ENCODE data around the gene PPP2R5A. TPM values are rescaled to one million over a fixed set of nuclear protein-coding genes. Genes with fewer than 3 reads are reported as not detected.
"Not testable (repeated sequence)": the region's sequence is repeated elsewhere in the genome, so short reads cannot be mapped to it uniquely, and the experiment has no call there.

The PPP2R5A gene
- polyA plus RNA-seq, 6 donors from 2014 or later, result 22.0 to 38.2 (median 31.7) TPM

DNA sequence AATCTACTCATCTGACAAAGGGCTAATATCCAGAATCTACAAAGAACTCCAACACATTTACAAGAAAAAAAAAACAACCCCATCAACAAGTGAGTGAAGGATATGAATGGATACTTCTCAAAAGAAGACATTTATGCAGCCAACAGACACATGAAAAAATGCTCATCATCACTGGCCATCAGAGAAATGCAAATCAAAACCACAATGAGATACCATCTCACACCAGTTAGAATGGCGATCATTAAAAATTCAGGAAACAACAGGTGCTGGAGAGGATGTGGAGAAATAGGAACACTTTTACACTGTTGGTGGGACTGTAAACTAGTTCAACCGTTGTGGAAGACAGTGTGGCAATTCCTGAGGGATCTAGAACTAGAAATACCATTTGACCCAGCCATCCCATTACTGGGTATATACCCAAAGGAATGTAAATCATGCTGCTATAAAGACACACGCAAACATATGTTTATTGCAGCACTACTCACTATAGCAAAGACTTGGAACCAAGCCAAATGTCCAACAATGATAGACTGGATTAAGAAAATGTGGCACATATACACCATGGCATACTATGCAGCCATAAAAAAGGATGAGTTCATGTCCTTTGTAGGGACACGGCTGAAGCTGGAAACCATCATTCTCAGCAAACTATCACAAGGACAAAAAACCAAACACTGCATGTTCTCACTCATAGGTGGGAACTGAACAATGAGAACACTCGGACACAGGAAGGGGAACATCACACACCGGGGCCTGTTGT, 110.6 kb downstream of the PPP2R5A start:
- H3K9me3 Mint-ChIP-seq, result peaks cover 4 to 43% (median 24%) of the 10 kb centered on the region in 7 donors
- H3K36me3 Mint-ChIP-seq, result peaks cover 31 to 33% of the 10 kb centered on the region in 2 donors
- DNase-seq; H3K4me3 Mint-ChIP-seq; H3K27ac Mint-ChIP-seq; H3K27me3 Mint-ChIP-seq; ATAC-seq (ENCODE audit: low read depth in 2 of 2): not testable (repeated sequence)
- H3K4me1 Mint-ChIP-seq, result peaks cover 14 to 22% (median 15%) of the 10 kb centered on the region in 3 donors

DNA sequence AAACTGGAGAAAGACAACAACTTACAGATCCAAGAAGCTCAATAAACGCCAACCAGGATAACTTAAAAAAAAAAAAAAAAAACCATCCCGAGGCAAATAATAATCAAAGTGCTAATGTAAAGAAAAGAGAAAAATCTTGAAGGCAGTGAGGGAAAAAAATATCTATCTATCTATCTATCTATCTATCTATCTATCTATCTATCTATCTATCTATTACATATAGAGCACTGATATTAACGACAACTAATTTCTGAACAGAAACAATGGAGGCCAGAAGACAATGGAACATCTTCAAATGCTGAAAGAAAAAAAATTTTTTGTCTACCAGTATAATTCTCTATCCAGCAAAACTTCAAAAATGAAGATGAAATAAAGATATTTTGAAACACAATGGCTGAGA, 111.4 kb downstream of the PPP2R5A start:
- no peak overlapping the region for H3K4me3 Mint-ChIP-seq
- DNase-seq, result no peak
- H3K4me1 Mint-ChIP-seq, result peaks cover 14 to 19% (median 15%) of the 10 kb centered on the region in 3 donors
- H3K27ac Mint-ChIP-seq, result no peak overlapping the region
- no peaks in the 10 kb centered on the region for H3K27me3 Mint-ChIP-seq
- no peak for ATAC-seq (ENCODE audit: low read depth in 2 of 2)
- H3K9me3 Mint-ChIP-seq, result peaks cover 4 to 35% (median 20%) of the 10 kb centered on the region in 7 donors
- H3K36me3 Mint-ChIP-seq, result peaks cover 27 to 29% of the 10 kb centered on the region in 2 donors

DNA sequence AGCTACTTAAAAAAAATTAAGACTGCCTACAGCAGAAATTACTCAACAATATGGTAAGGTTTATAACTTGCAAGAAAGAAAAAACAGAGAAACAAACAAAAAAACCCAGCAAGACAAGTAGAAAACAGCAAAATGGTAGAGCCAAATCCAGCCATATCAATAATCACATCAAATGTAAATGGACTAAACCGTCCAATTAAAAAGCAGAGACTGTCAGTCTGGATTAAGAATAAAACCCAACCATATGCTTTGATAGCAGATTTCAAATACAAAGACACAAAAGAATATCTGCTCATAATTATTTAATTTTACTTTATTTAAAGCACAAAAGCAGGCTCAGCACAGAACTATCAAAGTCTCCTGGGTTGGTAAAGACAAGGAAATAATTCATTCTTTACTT, 112.0 kb downstream of the PPP2R5A start:
- Mint-ChIP-seq H3K36me3 (peaks cover 23 to 27% of the 10 kb centered on the region in 2 donors), H3K4me1 (peaks cover 14 to 16% (median 15%) of the 10 kb centered on the region in 3 donors), H3K9me3 (peaks cover 4 to 32% (median 20%) of the 10 kb centered on the region in 7 donors), H3K4me3 (no peak overlapping the region), H3K27ac (no peak overlapping the region), H3K27me3 (no peaks in the 10 kb centered on the region)
- DNase-seq, result no peak
- ATAC-seq (ENCODE audit: low read depth in 2 of 2), result no peak

DNA sequence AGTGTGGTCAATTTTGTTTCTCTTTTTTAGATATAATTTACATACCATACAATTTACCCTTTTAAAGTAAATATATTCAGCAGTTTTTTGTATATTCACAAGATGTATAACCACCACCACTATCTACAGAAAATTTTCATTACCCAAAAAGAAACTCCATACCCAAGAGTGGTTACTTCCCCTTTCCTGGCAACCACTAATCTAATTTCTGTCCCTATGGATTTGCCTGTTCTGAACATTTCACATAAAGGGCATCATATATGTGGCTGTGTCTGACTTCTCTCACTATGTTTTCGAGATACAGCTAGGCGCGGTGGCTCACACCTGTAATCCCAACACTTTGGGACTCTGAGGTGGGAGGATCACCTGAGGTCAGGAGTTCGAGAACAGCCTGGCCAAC, 115.8 kb downstream of the PPP2R5A start:
- ATAC-seq (ENCODE audit: low read depth in 2 of 2) (no peak), DNase-seq (no peak)
- H3K27ac Mint-ChIP-seq, result no peak overlapping the region
- no peaks in the 10 kb centered on the region for H3K27me3 Mint-ChIP-seq
- peaks cover 4 to 20% (median 12%) of the 10 kb centered on the region in 7 donors for H3K9me3 Mint-ChIP-seq
- no peak overlapping the region for H3K4me3 Mint-ChIP-seq
- H3K36me3 Mint-ChIP-seq, result peaks cover 32 to 36% of the 10 kb centered on the region in 2 donors
- peaks cover 11 to 28% (median 13%) of the 10 kb centered on the region in 3 donors for H3K4me1 Mint-ChIP-seq

DNA sequence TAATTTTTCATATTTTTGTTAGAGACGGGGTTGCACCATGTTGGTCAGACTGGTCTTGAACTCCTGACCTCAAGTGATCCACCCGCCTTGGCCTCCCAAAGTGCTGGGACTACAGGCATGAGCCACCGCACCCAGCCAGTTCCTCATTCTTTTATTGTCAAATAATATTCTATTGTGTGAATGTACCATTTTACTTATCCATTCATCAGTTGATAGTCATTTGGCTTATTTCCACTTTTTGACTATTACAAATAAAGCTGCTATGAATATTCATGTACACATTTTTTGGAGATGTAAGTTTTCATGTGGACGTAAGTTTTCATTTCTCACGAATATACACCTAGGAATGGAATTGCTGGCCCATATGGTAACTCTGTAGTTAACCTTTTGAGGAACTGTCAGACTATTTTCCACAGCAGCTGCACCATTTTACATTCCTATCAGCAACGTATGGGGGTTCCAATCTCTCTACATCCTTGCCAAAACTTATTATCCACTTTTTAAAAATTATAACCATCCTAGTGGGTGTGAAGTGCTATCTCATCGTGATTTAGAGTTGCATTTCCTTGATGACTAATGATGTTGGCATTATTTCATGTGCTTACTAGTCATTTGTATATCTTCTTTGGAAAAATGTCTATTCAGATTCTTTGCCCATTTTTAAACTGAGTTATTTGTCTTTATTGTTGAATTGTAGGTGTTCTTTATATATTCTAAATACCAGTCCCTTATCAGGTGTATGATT, 116.8 kb downstream of the PPP2R5A start:
- ATAC-seq (ENCODE audit: low read depth in 2 of 2), result no peak
- DNase-seq, result no peak
- Mint-ChIP-seq H3K9me3 (peaks cover 0 to 11% (median 4%) of the 10 kb centered on the region in 7 donors), H3K36me3 (peaks cover 23 to 29% of the 10 kb centered on the region in 2 donors), H3K27ac (peak overlapping the region in 2 of 6 donors; percentile 15 to 47), H3K27me3 (no peaks in the 10 kb centered on the region), H3K4me1 (peaks cover 11 to 28% (median 13%) of the 10 kb centered on the region in 3 donors), H3K4me3 (no peak overlapping the region)

DNA sequence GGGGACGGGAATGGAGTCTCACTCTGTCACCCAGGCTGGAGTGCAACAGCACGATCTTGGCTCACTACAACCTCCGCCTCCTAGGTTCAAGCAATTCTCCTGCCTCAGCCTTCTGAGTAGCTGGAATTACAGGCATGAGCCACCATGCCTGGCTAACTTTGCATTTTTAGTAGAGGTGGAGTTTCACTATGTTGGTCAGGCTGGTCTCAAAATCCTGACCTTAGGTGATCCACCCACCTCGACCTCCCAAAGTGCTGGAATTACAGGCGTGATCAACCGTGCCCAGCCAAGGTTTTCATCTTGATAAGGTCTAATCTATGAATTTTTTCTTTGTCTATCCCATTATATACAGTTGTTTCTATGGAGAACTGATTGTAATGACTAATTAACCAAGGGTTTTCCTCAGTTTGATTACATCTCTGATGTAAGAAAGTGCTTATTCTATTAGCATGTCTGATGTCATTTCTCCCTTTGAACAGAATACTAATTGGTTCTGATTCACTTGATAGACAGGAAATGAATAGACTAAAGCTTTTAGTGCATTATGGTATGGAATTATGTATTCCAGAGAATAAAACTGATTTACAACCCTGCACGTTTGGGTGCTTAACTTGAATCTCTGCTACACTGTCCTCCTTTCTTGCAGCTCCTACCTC, 117.6 kb downstream of the PPP2R5A start:
- no peak overlapping the region for H3K4me3 Mint-ChIP-seq
- no peaks in the 10 kb centered on the region for H3K27me3 Mint-ChIP-seq
- DNase-seq, result no peak
- peaks cover 11 to 28% (median 13%) of the 10 kb centered on the region in 3 donors for H3K4me1 Mint-ChIP-seq
- no peak for ATAC-seq (ENCODE audit: low read depth in 2 of 2)
- H3K9me3 Mint-ChIP-seq, result peaks cover 0 to 4% (median 0%) of the 10 kb centered on the region in 7 donors
- peak overlapping the region in 2 of 6 donors; percentile 20 to 39 for H3K27ac Mint-ChIP-seq
- peaks cover 20 to 21% of the 10 kb centered on the region in 2 donors for H3K36me3 Mint-ChIP-seq

DNA sequence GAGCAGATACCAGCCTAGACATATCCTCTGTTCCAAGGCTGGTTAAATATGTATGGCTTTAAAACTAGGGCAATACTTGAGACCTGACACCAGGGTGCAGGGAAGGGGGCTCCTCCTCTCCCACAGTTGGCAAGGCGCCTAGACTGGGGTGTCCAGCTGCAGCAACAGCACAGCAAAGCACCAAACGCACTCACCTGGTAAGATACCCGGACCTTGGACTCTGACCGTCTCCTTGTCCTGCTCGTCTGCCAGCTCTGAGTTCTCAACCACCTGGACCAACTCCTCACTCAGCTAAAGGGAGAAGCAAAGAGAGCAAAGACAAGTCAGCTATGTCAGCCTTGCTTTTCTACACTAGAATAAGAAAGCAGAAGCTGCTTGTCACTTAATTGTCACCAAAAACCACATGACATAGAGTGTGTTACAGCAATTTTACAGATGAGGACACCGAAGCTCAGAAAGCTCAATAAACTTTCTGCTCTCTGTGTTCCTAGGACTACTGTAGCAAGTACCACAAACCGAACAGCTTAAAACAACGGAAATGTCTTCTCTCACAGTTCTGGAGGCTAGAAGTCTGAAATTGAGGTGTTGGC, 125.1 kb downstream of the PPP2R5A start:
- H3K4me3 Mint-ChIP-seq, result peak overlapping the region in 2 of 8 donors; percentile 10 to 94
- no peak overlapping the region for H3K27ac Mint-ChIP-seq

More for the DNA sequence above, 125.1 kb downstream of the PPP2R5A start:
- ATAC-seq (ENCODE audit: low read depth in 2 of 2) (no peak), DNase-seq (no peak)
- Mint-ChIP-seq H3K4me1 (peaks cover 22 to 51% (median 41%) of the 10 kb centered on the region in 3 donors), H3K9me3 (peaks cover 0 to 3% (median 0%) of the 10 kb centered on the region in 7 donors), H3K27me3 (no peaks in the 10 kb centered on the region), H3K36me3 (peaks cover 12 to 26% of the 10 kb centered on the region in 2 donors)

Other genes starting within 250 kb of the PPP2R5A start
- gene INTS7, start 249.9 kb upstream of the PPP2R5A start, polyA plus RNA-seq (ENCODE audit: low read depth in 6 of 6), result 10 to 100 TPM in 2 of 6 donors, 1 to 10 TPM in 4; 5.8 to 13.4 (median 8.4) TPM
- 1 to 10 TPM in 1 of 6 donors, under 1 TPM in 4, not detected in 1; 0.17 to 1.2 (median 0.71) TPM for gene DTL, start 249.7 kb upstream of the PPP2R5A start, polyA plus RNA-seq (ENCODE audit: low read depth in 6 of 6)
- 10 to 100 TPM; 14.1 to 20.8 (median 18.7) TPM for gene PACC1, start 129.5 kb downstream of the PPP2R5A start, polyA plus RNA-seq (ENCODE audit: low read depth in 6 of 6)
- 10 to 100 TPM; 31.7 to 93.4 (median 64.3) TPM for gene NENF, start 147.5 kb downstream of the PPP2R5A start, polyA plus RNA-seq (ENCODE audit: low read depth in 6 of 6)

Measured in naive B cell (primary cell).